Central memory CD8-positive, alpha-beta T cell (primary cell): ENCODE data around the gene LRRC53.

Experiments used
- ATAC-seq: fragments of 150-1000 bp; cut with Tn5 transposase; replicated peaks from 2 replicates; pipeline ENCODE4 v1.10.0; 2022; ENCODE audit warnings: mild to moderate bottlenecking, moderate FRiP score, moderate number of reproducible peaks; ENCODE audit not compliant: poor library complexity, severe bottlenecking; ENCODE audit errors: extremely low read depth
- DNase-seq, 2 donors: peaks; one replicate each; pipeline ENCODE4 v3.0.0; 2021; ENCODE audit warnings: low spot score in 2 of 2
- H3K27ac Mint-ChIP-seq: one replicate; pipeline ENCODE4 v1.8.0; 2022; ENCODE audit warnings: low read depth, mild to moderate bottlenecking, moderate library complexity, mixed read lengths
- H3K27me3 Mint-ChIP-seq: one replicate; pipeline ENCODE4 v1.8.0; 2022; ENCODE audit warnings: mixed read lengths
- H3K36me3 Mint-ChIP-seq: one replicate; pipeline ENCODE4 v1.8.0; 2022; ENCODE audit warnings: mild to moderate bottlenecking, moderate library complexity, mixed read lengths; ENCODE audit not compliant: insufficient read depth
- H3K4me1 Mint-ChIP-seq: one replicate; pipeline ENCODE4 v1.8.0; 2022; ENCODE audit warnings: mixed read lengths
- H3K4me3 Mint-ChIP-seq: one replicate; pipeline ENCODE4 v1.8.0; 2022; ENCODE audit warnings: mild to moderate bottlenecking, moderate library complexity, mixed read lengths
- H3K9me3 Mint-ChIP-seq: one replicate; pipeline ENCODE4 v1.8.0; 2022; ENCODE audit warnings: mixed read lengths

LRRC53 gene

GRCh38 chr1:74480068-74480467 lies 32.3 kb downstream of the LRRC53 start:
- Mint-ChIP-seq H3K9me3 (no peaks in the 10 kb centered on the region), H3K27ac (no peak overlapping the region), H3K27me3 (peaks cover 12% of the 10 kb centered on the region), H3K4me3 (no peak overlapping the region), H3K36me3 (no peaks in the 10 kb centered on the region), H3K4me1 (no peaks in the 10 kb centered on the region)
- DNase-seq = no peak
- ATAC-seq = no peak

GRCh38 chr1:74478979-74479378 lies 33.4 kb downstream of the LRRC53 start:
- Mint-ChIP-seq H3K9me3 (no peaks in the 10 kb centered on the region), H3K4me1 (no peaks in the 10 kb centered on the region), H3K4me3 (no peak overlapping the region), H3K27ac (no peak overlapping the region), H3K36me3 (no peaks in the 10 kb centered on the region), H3K27me3 (peaks cover 12% of the 10 kb centered on the region)
- DNase-seq (no peak), ATAC-seq (no peak)

GRCh38 chr1:74474585-74474984 lies 37.8 kb downstream of the LRRC53 start:
- no peaks in the 10 kb centered on the region for H3K36me3 Mint-ChIP-seq
- ATAC-seq = no peak

GRCh38 chr1:74471470-74471869 lies 40.9 kb downstream of the LRRC53 start:
- no peak for DNase-seq
- Mint-ChIP-seq H3K27me3 (no peaks in the 10 kb centered on the region), H3K27ac (no peak overlapping the region), H3K36me3 (no peaks in the 10 kb centered on the region), H3K4me1 (no peaks in the 10 kb centered on the region), H3K4me3 (no peak overlapping the region), H3K9me3 (no peaks in the 10 kb centered on the region)
- ATAC-seq = no peak

More at GRCh38 chr1:74474585-74474984, 37.8 kb downstream of the LRRC53 start:
- H3K27me3 Mint-ChIP-seq = no peaks in the 10 kb centered on the region
- H3K9me3 Mint-ChIP-seq = no peaks in the 10 kb centered on the region
- no peaks in the 10 kb centered on the region for H3K4me1 Mint-ChIP-seq
- H3K4me3 Mint-ChIP-seq = no peak overlapping the region
- no peak overlapping the region for H3K27ac Mint-ChIP-seq
- DNase-seq = no peak

GRCh38 chr1:74470936-74471335 lies 41.5 kb downstream of the LRRC53 start:
- DNase-seq = no peak
- Mint-ChIP-seq H3K27ac (no peak overlapping the region), H3K9me3 (no peaks in the 10 kb centered on the region), H3K27me3 (no peaks in the 10 kb centered on the region), H3K4me1 (no peaks in the 10 kb centered on the region), H3K36me3 (no peaks in the 10 kb centered on the region), H3K4me3 (no peak overlapping the region)
- ATAC-seq = no peak

GRCh38 chr1:74470251-74470650 lies 42.2 kb downstream of the LRRC53 start:
- Mint-ChIP-seq H3K4me3 (no peak overlapping the region), H3K27me3 (no peaks in the 10 kb centered on the region), H3K4me1 (no peaks in the 10 kb centered on the region), H3K9me3 (no peaks in the 10 kb centered on the region), H3K36me3 (no peaks in the 10 kb centered on the region), H3K27ac (no peak overlapping the region)
- ATAC-seq (no peak), DNase-seq (no peak)

- no peak overlapping the region for H3K4me3 Mint-ChIP-seq
- H3K4me1 Mint-ChIP-seq = no peaks in the 10 kb centered on the region
- DNase-seq (no peak), ATAC-seq (no peak)
- H3K27ac Mint-ChIP-seq = no peak overlapping the region
- H3K9me3 Mint-ChIP-seq = no peaks in the 10 kb centered on the region
- H3K27me3 Mint-ChIP-seq = no peaks in the 10 kb centered on the region
- H3K36me3 Mint-ChIP-seq = no peaks in the 10 kb centered on the region
Observed at GRCh38 chr1:74468982-74469603, 43.3 kb downstream of the LRRC53 start.

- DNase-seq = no peak
- no peaks in the 10 kb centered on the region for H3K36me3 Mint-ChIP-seq
- H3K27ac Mint-ChIP-seq = no peak overlapping the region
Observed at GRCh38 chr1:74467786-74468377, 44.5 kb downstream of the LRRC53 start.

GRCh38 chr1:74465193-74465681 lies 47.2 kb downstream of the LRRC53 start:
- H3K27ac Mint-ChIP-seq = no peak overlapping the region
- ATAC-seq (no peak), DNase-seq (no peak)
- no peaks in the 10 kb centered on the region for H3K4me1 Mint-ChIP-seq
- no peaks in the 10 kb centered on the region for H3K9me3 Mint-ChIP-seq
- H3K4me3 Mint-ChIP-seq = no peak overlapping the region
- no peaks in the 10 kb centered on the region for H3K36me3 Mint-ChIP-seq
- H3K27me3 Mint-ChIP-seq = no peaks in the 10 kb centered on the region

More at GRCh38 chr1:74467786-74468377, 44.5 kb downstream of the LRRC53 start:
- Mint-ChIP-seq H3K4me1 (no peaks in the 10 kb centered on the region), H3K4me3 (no peak overlapping the region), H3K27me3 (no peaks in the 10 kb centered on the region), H3K9me3 (no peaks in the 10 kb centered on the region)
- no peak for ATAC-seq

- no peaks in the 10 kb centered on the region for H3K9me3 Mint-ChIP-seq
- H3K4me3 Mint-ChIP-seq = no peak overlapping the region
- no peaks in the 10 kb centered on the region for H3K36me3 Mint-ChIP-seq
- H3K27ac Mint-ChIP-seq = no peak overlapping the region
- no peaks in the 10 kb centered on the region for H3K4me1 Mint-ChIP-seq
- DNase-seq (no peak), ATAC-seq (no peak)
- H3K27me3 Mint-ChIP-seq = no peaks in the 10 kb centered on the region
Observed at GRCh38 chr1:74464037-74464436, 48.4 kb downstream of the LRRC53 start.

GRCh38 chr1:74463333-74463988 lies 49.0 kb downstream of the LRRC53 start:
- Mint-ChIP-seq H3K27me3 (no peaks in the 10 kb centered on the region), H3K36me3 (no peaks in the 10 kb centered on the region), H3K4me1 (no peaks in the 10 kb centered on the region), H3K9me3 (no peaks in the 10 kb centered on the region), H3K27ac (no peak overlapping the region), H3K4me3 (no peak overlapping the region)
- ATAC-seq = no peak
- no peak for DNase-seq

- Mint-ChIP-seq H3K4me1 (no peaks in the 10 kb centered on the region), H3K9me3 (no peaks in the 10 kb centered on the region), H3K27ac (no peak overlapping the region), H3K36me3 (no peaks in the 10 kb centered on the region), H3K4me3 (no peak overlapping the region), H3K27me3 (no peaks in the 10 kb centered on the region)
- no peak for DNase-seq
- ATAC-seq = no peak
Observed at GRCh38 chr1:74457253-74457652, 55.2 kb downstream of the LRRC53 start.

GRCh38 chr1:74455390-74455789 lies 57.0 kb downstream of the LRRC53 start:
- DNase-seq (no peak), ATAC-seq (no peak)
- Mint-ChIP-seq H3K4me1 (no peaks in the 10 kb centered on the region), H3K36me3 (no peaks in the 10 kb centered on the region), H3K27me3 (no peaks in the 10 kb centered on the region), H3K27ac (no peak overlapping the region), H3K9me3 (no peaks in the 10 kb centered on the region), H3K4me3 (no peak overlapping the region)
